ENCODE data around the gene DDX24. TPM values are rescaled to one million over a fixed set of nuclear protein-coding genes. Genes with fewer than 3 reads are reported as not detected.
A peak's percentile ranks its signal among the peaks of the same experiment; 100 is the strongest.
"Not testable (repeated sequence)": the region's sequence is repeated elsewhere in the genome, so short reads cannot be mapped to it uniquely, and the experiment has no call there.

The DDX24 gene
- total RNA-seq, 1 experiment from 2014 or later: 67.7 TPM

DNA sequence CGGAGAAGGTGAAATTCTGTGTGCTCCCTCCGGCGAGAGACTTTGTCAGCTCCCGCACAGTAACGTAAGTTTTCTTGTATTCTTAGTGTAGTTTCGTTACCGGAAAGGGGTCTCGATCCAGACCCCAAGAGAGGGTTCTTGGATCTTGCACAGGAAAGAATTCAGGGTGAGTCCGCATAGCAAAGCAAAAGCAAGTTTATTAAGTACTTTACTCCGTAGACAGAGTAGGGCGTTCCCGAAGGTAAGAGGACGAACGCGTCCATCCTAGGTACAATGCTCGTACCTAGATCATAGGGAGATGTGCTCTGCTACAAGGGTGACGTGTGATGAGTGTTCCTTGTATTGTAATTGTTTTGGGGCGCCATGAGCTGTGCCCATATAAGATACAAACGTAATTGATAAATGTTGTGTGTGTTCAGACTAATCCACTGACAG is 401 bp upstream of the DDX24 start:
- no peak for DNase-seq (ENCODE audit: low spot score)

DNA sequence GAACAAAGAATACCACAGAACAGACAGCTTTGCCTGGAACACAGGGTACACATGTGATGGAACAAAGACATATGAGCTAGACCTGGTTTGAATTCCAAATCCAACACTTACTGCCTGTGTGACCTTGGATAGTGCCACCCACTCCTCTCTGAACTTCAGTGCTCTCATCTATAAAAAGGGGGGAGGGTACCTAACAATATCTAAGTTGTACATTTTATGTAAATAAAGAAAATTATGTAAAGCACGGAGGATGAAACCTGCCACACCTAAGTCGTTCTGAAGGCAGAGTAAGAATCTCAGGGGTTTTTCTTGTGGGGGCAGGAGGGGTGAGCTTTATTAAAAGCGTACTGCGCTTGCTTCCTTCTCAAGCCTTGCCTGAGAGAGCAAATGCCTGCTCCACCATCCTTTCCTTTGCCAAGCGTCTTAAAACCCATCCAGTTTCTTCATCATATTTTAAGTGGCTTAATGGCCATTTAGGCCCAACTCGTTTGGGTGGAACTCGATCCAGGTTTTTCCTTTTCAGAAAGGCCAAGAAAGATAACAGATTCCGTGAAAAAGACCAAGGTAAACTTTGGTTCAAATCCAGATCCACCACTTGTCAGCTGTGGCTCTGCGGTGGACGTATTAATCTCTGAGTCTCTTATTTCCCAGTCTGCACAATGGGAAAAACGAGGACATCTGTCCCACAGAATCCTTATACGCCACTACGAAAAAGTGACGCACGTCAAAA is 946 bp downstream of the DDX24 start:
- no peak for DNase-seq (ENCODE audit: low spot score)

DNA sequence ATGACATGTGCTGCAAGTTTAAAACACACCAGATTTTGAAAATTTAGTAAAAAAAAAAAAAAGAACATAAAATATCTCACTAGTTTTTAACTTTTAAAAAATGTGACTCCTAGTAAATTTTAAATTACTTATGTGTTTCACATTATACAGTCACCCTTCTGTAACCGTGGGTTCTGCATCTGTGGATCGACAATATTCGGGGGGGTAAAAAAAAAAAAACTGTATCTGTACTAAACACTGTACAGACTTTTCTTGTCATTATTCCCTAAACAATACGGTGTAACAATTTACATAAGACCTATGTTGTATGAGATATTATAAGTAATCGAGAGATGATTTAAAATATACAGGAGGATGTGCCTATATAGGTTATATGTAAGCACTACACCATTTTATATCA is 3.2 kb downstream of the DDX24 start:
- no peak for DNase-seq (ENCODE audit: low spot score)

DNA sequence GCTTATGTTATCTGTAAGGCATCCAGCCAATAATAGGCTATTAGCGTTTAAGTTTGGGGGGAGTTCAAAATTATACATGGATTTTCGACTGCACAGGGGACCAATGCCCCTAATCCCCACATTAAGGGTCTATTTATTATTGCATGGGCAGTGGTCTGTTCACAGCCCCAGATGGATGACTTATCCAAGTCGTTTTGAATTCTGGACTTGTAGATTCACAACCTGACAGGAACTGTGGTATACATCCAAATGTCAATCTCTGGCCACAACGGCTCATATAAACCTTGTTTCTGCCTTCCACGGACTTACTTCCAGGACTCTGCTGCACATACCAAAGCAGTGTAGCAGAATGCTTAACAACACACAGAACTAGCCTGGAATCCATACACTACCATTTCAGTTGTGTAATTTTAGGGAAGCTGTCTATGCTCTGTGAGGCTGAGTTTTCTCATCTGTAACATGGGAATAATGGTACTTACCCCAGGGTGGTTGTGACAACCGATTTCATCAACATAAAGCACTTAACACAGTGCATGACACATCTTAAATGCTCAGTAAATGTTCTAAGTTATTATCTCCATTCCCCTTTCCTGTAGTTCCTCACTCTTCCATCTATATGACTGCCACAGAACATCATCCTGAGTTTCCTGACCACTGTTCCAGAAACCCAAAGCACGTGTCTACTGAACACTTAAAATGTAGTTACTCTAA is 3.7 kb downstream of the DDX24 start:
- no peak for DNase-seq (ENCODE audit: low spot score)

DNA sequence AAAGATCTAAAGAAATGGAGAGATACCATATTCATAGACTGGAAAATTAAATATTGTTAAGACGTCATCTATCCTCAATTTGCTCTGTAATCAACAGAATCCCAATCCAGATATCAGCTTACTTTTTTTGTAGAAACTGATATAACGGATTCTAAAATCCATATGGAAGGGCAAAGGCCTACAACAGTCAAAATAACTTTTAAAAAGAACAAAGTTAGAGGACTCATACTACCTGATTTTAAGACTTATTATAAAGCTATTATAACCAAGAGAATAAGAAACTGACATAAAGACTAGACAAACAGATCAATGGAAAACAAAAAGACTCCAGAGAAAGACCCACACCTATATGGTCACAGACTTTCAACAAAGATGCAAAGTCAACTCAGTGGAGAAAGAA is 6.0 kb downstream of the DDX24 start:
- DNase-seq (ENCODE audit: low spot score): no peak

DNA sequence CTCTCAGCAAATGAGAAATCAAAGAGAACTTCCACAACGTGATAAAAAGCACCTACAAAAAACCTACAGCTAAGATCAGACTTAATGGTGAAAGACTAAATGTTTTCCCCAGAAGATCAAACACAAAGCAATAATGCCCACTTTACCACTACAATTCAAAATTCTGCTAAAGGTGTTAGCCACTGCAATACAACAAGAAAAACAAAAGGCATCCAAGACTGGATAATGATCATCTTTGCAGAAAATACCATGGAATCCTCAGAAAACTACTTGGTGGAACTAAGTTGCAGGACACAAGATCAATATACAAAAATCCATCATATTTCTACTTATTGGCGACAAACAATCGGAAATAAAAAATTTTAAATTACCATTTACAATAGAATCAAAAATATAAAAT is 6.5 kb downstream of the DDX24 start:
- no peak for DNase-seq (ENCODE audit: low spot score)

DNA sequence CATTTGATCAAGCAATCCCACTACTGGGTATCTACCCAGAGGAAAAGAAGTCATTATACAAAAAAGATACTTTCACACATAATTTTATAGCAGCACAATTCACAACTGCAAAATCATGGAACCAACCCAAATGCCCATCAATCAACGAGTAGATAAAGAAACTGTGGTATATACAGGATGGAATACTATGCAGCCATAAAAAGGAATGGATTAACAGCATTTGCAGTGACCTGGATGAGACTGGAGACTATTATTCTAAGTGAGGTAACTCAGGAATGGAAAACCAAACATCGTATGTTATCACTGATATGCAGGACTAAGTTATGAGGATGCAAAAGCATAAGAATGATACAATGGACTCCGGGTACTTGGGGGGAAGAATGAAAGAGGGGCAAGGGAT is 8.9 kb downstream of the DDX24 start:
- DNase-seq (ENCODE audit: low spot score): not testable (repeated sequence)

DNA sequence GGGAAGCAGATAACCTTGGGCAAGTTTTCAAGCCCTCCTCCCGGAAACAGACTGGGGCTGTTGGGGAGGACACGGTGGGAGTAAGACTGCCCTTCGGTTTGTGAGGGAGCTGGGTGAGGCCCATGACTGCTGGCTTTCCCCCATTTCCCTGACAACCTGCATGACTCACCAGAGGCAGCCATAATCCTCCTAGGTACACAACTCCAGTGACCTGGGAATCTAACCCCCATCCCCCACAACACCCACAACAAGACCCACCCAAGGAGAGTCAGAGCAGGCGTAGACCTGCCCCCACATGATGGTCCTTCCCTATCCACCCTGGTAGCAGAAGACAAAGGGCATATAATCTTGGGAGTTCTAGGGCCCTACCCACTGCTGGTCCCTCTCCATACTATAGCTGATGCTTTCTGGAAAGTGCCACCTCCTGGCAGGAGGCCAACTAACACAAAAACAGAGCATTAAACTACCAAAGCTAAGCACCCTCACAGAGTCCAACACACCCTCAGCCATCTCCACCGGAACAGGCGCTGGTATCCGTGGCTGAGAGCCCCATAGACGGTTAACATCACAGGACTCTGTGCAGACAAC is 14.8 kb downstream of the DDX24 start:
- peak; percentile 65 for DNase-seq (ENCODE audit: low spot score)

DNA sequence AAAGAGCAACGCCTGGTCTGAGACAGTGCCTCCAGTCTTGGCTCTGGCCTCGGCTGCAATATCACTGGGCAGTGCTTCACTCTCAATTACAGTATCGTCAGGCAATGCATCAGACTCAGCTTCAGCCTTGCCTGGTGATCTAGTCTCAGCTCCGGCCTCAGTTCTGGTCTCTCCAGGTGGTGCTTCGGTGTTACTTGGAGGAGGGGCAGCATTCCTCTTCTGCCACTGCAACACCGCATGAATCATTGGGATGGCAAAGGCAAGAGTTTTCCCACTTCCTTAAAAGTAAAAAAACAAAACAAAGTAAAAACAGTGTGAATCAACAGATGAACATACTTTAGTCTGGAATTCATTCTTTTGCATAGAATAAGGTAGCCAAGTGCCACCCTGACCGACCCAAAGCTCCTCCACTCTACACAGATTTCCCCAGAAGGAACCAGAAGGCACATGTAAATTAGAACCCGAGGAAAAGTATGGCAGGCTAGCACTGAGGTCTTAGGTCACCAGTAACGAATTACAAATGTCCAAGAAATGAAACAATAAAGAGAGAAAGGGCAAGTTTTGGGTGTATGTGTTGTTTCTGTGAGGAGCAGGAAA is 18.6 kb downstream of the DDX24 start:
- no peak for DNase-seq (ENCODE audit: low spot score)

DNA sequence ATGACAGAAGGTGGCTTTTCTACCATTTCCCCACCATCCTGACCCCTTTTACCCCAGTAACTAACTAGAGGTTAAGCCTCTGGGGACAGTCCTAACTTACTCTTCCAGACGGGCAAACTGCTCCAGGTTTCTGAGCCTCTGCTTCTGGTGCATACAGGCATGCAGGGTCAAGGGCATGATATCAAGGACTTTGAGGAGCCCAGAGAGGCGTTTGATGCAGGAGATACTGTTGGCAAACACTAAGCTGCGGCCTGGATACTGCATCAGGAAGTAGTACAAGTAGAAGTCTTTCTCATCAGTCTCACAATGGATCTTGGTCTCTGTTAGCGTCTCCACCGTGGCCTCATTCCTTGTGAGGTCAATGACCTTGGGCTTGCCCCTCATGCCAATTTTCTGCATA is 21.0 kb downstream of the DDX24 start:
- no peak for DNase-seq (ENCODE audit: low spot score)

DNA sequence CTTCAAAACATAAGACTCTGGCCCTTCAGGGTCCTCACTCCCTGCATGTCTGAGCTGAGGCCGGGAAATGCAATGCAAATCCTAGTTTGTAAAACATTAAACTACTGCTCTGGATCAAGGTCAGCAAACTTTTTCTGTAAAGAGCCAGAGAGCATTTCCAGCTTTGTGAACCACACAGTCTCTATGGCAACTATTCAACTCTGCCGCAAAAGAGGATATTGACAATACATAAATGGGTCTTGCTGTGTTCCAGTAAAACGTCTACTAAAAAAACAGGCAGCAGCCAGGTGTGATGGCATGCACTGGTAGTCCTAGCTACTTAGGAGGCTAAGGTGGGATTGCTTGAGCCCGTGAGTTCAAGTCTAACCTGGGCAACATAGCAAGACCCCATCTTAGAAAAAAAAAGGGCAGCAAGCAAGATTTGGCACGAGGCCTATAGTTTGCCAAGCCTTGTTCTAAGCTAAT is 22.3 kb downstream of the DDX24 start:
- DNase-seq (ENCODE audit: low spot score): no peak

DNA sequence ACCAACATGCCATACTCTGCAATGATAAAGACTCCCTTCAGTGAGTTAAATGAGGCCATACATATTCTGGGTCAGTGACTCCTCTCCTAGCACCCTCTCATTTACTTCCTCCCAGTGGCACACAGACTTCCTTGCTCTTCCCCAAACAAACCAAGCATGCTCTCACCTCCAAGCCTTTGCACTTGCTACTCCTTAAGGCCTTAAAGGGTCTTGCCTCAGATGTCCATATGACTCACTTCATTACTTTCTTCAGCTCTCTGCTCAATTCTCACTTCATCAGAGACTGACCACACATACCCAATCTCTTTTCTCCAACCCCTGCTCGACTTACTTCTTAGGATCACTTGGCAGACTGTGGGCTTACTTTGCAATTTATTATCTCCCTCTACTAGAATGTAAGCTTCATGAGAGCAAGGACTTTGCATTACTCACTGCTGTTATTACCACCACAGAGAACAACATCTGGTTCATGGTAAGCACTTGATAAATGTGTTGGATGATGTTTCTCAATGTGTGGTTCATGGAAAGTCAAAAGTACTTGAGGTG is 22.8 kb downstream of the DDX24 start:
- DNase-seq (ENCODE audit: low spot score): no peak

DNA sequence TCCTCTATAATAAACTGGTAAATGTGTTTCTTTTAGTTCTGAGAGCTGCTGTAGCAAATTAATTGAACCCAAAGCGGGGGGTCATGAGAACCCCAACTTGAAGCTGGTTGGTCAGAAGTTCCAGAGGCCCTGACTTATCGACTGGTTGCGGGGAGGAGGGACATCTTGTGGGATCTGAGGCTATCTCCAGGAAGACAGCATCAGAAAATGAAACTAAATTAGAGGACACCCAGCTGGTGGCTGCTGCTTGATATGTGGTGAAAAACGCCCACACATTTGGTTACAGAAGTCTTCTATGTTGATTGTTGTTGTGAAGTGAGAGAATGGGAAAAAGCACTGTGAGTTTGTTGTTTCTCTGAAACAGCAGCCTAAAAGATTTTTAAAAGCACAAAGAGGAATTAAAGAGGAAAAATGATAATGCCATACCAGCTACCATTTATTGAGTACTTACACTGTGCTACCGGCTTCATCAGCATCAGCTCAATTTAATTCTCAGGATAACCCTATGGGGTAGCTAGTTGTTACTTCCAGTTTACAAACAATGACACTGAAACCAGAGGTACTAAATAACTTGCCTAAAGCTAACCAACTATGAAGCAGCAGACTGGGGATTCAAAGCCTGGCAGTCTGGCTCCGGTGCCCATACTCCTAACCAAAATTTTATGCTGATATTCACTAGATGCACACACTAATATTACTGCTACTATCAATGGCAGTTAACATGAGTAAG is 24.3 kb downstream of the DDX24 start:
- no peak for DNase-seq (ENCODE audit: low spot score)

DNA sequence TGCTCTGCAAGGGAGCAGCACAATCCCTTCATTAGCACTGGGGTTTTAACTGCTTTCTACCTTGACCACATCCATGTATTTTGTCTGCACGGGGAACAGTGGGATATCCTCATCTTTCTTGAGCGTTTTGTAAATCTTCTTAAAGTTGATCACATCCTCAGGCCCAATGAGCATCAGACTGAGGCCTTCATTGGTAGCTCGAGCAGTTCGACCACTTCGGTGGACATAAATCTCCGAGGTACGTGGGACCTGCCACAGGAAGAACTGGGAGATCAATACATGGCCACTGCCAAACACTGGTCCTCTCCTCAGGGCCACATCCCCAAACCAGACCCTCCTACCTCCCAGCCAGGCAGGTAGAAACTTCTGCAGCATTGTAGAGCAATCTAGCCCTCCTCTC is 26.1 kb downstream of the DDX24 start:
- no peak for DNase-seq (ENCODE audit: low spot score)

DNA sequence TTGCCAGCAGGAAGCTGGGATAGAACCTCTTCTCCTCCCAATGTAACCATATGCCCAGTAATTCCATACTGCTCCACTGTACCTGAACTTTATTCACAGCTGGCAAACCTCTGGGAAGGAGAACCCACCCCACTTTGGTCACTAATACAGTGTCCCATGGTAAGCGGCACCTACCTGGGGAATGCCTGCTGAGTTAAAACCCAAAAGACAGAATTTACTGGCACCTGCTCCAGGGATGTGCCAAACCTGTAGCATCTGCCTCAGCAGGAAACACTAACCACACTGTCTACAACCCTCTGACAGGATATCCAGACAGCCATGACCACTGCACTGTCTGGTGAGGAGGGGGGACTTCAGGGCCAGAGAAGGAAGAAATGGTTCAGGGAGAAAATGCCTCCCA is 26.6 kb downstream of the DDX24 start:
- DNase-seq (ENCODE audit: low spot score): no peak

DNA sequence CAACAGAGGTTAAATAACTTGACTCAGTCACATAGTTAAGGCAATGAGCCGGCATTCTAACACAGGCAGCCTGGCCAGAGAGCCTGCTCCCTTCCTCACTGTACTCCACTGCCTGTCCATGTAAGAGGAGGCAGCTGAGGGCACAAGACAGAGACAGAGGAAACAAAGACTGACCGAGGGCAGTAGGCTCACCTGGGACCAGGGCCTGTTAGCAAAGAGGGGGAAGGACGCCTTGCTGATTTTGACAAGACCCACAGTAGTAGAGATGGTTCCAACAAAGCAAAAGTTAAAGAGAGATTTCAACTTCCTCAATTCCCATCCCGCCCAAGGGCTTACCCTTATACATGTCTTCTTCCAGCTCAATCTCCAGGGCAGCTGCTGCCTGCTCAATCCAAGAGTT is 28.3 kb downstream of the DDX24 start:
- no peak for DNase-seq (ENCODE audit: low spot score)

DNA sequence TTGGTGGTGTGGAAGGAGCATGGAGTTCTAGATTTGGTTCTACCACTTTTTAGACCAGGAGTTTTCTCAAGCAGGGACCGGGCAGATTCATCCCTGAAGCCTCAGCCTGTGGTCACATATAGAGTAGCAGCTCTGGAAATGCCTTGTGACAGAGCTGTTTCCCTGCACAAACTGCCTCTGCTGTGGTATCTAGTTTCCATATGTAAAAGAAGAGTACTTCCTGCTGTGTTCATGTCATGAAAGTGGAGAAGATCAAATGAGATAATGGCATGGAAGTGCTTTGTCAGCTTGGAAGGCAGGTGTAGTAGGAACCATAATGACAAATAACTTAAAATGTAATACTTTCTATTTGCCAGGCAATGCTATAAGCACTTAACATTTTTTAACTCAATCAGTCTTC is 28.8 kb downstream of the DDX24 start:
- no peak for DNase-seq (ENCODE audit: low spot score)

DNA sequence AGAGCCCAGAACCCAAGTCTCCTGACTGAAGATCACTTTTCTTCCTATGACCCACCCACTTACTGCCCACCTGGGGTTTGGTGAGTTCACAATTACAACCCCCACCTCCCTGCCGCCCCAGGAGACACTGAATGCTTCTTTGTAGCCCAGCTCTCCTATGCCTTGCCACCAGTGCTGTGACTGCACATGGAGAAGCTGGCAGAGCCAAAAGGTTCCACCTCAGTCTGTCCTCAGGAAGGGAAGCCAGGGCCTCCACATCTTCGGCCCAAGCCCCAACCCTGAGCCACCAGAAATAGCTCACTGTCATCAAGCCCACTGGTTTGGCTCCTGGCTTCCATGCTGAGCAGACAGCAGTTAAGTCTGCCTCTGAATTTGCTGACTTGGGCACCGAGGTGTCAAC is 29.2 kb downstream of the DDX24 start:
- DNase-seq (ENCODE audit: low spot score): no peak

DNA sequence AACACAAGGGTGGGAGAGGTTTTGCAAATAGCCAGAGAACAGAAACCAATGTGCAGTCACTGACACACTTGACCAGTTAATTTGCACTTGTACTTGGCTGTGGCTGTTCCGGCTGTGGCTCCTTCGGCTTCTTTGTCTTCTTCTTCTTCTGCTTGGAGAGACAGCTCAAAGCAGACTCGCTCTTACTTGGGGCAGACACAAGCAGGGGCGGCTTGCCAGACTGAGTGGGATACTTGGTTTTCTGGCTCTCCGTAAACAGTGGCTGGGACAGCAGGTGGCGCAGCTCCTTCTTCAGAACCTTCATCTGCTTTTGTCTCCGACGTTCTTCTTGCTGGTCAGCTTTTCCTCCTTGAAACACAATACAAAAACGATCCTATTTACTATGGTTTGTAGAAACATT is 29.9 kb downstream of the DDX24 start:
- peak; percentile 57 for DNase-seq (ENCODE audit: low spot score)

DNA sequence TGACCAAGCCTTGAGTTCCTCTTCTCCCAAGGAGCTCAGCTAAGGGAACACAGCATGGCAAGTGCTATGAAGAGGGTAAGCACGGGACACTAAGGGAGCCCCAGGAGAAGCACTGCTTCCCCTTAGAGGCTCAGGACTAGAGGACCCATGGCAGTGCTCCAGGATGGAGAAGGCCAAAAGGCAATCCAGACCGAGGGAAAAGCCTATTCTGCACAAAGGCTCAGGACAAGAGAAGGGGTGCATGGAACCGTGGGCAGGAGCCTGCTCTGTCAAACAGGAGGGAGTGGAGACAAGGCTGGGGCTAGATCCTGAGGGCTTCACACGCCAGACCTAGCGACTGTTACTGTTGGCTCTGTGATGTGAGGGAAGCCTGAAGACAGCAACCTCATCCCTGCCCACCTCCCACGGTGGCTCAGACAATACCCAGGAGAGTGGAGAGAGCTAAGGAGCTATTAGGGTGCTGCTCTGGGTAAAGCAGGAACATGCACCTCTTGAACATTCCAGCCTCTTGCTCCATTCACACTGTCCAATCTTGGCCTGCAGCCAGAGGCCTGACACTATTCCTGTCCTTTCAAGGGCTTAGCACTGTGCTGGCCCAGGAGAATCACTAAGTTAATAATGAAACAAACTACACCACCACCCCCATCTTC is 30.6 kb downstream of the DDX24 start:
- DNase-seq (ENCODE audit: low spot score): no peak

DNA sequence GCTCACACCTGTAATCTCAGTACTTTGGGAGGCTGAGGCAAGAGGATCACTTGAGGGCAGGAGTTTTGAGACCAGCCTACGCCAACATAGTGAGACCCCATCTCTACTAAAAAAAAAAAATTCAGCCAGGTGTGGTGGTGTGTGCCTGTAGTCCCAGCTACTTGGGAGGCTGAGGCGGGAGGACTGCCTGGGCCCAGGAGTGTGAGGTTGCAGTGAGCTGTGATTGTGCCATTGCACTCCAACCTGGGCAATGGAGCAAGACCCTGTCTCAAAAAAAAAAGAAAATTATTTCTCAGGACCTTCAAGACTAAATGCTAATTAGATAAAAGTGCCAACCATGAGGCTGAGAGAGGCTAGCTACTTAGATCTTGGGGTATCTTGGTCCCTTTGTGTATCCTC is 31.4 kb downstream of the DDX24 start:
- DNase-seq (ENCODE audit: low spot score): no peak

Measured in HT-29 (cell line).